A172 (cell line): ENCODE data around the gene DNAJB13. TPM values are rescaled to one million over a fixed set of nuclear protein-coding genes. Genes with fewer than 3 reads are reported as not detected.

ENCODE experiments used
- DNase-seq: peaks from one replicate; pipeline ENCODE4 v3.0.0-alpha.2; 2015; ENCODE audit warnings: low spot score
- total RNA-seq: library from RNA; depleted of rRNA; stranded (reverse); fragments of >200 nt; shearing (Covaris generic); gene quantifications from 2 replicates; pipeline ENCODE4 v1.2.3, GENCODE V29; 2014

DNAJB13 gene
- total RNA-seq, 1 experiment from 2014 or later, result not detected

DNA sequence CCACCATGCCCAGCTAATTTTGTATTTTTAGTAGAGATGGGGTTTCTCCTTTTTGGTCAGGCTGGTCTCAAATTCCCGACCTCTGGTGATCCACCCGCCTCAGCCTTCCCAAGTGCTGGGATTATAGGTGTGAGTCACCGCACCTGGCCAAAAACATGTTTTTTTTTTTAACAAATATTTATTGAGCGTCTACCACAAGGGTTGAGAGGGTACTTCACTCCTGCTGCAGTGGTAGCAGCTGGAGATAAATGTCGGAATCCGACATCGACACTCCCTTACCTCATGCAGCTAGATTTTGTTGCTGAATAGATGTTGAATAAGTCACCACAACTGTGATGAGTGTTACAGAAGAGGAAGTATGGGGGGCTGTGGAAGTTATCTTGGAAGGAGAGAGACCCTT, 971 bp downstream of the DNAJB13 start:
- DNase-seq, result peak; percentile 56

DNA sequence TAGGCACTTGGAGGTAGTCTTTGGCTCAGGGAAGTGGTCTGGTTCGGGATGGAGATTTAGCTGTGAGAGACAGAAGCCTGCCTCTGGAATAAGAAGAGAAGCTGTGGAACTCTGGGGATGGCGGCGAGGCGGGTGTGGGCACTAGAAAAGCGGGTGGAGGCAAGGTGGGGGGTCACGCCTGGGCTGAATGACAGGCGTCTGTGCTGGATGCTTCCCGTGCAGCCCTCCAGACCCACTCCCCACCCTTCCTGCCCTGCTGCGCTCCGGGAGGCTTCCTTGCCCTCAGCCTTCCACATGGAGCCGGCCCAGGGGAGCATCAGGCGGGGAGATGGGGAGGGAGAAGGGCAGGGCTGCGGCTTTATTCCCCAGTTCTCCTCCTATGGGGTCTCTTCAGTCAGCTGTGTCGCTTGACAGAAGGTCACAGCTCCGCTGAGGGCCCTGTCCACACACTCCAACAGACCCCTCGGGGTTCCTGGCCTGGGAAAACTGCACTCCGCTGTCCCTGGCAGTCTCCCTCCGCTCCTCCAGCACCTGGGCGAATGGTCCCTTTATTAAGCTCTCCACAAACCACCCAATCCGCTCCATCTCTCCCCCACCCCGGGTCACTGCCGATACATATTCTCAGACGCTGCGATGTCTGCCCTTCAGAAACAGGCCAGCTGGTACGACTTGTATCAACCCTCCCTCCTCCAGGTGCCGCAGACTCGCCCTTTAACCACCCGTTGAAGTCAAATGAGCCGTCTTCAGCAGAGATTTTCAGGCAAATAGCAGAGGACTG, 6.2 kb downstream of the DNAJB13 start:
- DNase-seq, result no peak

DNA sequence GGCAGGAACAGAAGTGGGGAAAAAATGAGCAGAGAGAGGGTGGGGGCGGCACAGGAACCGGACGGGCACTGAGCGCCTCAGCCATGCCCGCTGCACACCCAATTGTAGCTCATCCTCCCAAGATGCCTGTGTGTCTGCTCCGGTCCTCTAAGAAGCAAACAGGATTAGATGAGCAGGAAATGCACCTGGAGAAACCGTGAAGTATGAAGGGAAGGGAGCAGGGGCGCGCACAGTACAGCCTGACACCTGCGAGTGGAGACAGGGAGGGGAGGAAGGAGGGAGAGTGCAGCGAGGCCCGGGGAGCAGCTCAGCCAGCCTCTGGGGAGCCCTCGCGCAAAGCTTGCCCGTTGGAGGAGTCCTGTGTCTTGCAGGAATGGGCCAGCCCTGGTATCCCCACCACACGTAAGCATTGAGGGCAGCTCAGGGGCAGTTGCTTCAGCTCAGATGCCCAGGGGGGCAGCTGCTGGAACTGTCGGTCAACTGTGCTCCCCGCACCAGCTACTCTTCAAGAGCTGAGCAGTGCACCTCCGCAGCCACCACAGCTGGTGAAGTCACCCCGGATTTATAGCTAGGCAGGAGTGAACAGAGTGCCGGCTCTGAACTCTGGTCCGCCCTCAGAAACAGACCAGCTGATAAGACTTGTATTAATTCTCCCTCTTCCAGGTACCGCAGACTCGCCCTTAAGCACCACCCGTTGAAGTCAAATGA, 7.0 kb downstream of the DNAJB13 start:
- no peak for DNase-seq

DNA sequence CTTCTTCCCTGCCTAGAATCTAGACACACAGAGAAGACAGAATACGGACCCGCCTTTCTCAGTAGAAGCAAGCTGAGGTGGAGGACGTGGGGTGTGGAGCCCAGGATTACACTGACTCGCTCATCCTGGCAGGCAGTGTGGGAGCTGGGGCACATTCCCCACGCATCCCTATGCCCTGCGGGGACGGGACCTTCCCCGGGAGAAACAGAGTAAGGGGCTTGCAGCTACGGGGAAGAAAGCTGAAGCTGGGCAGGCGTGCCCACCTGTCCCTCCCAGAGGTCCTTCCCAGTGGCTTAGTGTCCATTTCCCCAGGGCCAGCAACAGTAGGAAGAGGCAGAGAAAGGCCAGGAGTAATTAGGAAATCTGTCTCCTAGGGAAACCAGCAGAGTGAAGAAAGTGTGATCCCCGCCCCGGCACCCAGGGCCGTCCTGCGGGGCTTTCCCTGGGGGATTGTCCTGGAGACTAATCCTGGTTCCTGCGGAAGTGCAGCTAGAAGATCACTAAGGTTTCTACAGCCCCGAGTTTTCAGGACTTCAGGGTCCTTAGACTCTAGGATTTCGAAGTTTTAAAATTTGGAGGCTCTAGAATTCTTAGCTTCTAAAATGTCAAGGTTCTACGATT, 7.8 kb downstream of the DNAJB13 start:
- no peak for DNase-seq

DNA sequence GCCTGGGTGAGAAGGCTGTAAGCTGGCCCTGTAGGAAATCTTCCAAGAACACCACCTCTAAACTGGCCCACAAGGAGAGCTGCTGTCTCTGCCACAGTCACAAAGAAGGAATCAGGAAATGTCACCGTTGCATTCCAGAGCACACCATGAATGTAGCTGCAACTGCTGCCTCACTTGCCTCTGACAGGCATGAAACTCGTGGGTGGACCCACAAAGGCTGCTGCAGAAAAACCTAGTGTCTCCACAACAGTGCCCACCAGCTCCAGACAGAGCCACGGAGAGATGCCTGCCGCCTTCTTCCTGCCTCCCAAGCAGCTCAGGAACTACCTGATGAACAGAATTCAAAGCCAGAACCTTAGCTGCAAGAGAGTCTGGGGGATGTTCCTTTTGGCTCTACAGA, 10.5 kb downstream of the DNAJB13 start:
- no peak for DNase-seq

DNA sequence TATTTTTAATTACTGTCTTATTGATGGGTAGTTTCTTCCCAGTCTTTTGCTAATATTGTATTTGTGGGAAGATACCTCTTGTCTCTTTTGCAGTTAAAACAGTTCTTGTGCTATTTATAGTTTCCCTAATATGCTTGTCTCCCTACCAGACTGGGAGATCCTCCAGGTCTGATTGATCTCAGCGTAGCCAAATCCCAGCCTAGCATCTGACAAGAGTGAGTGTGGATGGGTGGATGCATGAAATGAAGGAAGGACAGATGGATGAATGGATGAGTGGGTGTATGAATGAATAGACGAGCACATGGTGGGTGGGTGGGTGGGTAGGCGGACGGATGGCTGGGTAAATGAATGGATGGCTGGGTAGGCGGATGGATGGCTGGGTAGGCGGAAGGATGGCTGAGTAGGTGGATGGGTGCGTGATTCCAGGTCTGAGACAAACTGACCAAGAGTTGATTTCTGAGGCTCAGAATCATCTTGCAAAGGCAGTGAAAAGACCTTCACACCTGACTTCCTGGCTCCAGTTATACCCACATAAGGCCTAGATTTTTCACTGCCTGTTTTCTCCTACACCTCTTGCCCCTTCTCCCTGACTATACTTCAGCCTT, 11.4 kb downstream of the DNAJB13 start:
- no peak for DNase-seq

DNA sequence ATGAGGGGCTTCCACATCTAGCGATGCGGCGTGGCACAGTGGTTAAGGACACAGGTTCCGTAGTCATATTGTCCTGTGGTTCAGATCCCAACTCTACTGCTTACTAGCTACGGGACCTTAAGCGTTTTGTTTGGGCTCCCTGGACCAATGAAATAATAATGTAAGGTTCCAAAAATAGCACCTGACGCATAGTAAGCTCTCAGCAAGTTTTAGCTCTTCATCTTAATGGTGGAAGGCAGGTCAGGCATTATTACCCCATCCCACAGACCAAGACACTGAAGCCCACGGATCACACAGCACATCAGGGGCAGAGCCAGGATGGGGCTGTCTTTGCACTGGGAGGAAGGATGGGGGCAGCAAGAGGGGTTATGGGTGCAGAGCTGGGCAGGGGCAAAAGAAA, 13.0 kb downstream of the DNAJB13 start:
- DNase-seq, result no peak

DNA sequence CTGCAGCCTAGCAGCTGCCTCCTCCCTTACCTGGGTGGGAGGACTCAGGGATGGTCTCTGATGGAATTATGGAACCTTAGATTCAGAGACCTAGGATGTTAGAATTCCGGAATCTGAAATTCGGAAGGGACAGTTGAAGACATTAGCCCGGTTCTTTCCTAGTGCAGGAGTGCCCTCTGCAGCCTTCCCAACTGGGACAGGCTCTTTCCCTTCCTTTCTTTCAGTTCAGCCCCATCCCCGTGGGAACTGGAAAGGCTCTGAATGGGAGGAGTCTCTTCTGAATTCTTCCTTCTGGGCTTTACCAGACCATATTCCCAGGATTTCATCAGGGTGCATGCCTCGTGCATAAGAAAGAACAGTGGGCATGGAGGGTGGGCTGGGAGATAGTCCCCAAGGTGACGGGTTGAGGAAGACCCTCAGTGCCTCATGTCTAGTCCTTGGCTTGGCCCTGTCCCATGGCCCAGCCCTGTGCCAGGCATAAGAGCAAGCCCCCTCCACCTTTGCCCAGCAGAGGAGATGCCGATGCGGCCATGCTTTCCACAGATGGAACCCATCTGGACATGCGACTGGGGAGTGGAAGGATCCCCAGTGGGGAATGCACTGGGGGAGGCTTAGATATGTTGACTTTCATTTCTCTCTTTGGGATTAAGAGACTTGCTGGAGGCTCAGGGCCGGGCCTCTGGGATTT, 14.4 kb downstream of the DNAJB13 start:
- DNase-seq, result no peak

DNA sequence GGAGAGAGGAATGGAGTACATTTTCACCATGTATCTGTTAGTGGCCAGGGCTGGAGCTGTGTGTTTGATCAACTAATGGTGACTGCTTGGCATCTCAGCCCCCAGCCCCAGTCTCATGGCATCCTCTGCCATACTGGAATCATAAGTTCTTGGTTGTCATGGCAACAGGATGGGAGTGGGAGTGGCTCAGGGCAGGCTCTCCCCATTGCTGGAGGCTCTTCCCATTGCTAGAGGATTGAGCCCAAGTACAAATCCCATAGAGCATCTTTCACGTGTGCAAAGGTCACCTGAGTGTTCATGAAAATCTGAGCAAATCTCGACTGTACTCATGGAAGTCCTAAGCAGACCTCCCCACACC, 14.9 kb downstream of the DNAJB13 start:
- no peak for DNase-seq

DNA sequence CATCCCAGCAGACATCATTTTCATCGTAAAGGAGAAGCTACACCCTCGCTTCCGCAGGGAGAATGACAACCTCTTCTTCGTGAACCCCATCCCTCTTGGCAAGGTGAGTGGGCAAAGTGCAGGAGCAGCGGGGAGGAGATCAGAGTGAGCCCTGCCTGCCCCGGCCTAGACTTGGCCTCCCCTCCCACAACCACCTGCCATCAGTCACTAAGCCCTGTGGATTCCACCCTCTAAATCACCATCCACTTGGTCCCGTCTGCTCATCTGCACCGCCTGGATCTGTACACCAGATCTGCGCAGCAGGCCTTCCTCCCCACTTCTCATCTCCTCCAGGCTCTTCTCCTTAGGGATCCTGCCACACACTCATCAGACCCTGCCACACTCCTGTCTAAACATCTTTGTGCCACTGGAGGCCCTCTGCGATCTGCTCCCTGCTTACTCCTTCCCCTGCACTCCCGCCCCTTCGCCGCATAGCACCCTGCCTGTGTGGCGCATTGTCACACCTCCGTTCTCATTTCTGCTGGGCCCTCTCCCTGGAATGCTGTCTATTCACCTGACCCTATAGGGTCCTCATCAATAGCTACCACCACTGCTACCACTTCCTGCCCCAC, 17.6 kb downstream of the DNAJB13 start:
- no peak for DNase-seq

DNA sequence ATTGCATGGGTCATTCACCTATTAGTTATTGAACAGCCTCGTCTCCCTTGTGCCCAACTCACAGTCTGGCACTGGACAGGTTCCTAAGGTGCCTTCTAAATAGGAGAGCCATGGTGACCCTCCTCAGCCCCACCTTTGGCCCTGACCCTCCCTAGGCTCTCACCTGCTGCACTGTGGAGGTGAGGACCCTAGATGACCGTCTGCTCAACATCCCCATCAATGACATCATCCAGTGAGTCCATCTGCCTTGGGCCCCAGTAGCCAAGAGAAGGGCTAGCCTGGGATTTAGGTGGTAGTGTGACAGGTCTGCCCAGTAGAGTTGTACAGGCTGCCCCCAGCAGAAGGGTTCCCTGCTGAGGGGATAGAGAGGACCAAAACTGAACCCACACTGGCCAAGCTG, 18.3 kb downstream of the DNAJB13 start:
- DNase-seq, result no peak

DNA sequence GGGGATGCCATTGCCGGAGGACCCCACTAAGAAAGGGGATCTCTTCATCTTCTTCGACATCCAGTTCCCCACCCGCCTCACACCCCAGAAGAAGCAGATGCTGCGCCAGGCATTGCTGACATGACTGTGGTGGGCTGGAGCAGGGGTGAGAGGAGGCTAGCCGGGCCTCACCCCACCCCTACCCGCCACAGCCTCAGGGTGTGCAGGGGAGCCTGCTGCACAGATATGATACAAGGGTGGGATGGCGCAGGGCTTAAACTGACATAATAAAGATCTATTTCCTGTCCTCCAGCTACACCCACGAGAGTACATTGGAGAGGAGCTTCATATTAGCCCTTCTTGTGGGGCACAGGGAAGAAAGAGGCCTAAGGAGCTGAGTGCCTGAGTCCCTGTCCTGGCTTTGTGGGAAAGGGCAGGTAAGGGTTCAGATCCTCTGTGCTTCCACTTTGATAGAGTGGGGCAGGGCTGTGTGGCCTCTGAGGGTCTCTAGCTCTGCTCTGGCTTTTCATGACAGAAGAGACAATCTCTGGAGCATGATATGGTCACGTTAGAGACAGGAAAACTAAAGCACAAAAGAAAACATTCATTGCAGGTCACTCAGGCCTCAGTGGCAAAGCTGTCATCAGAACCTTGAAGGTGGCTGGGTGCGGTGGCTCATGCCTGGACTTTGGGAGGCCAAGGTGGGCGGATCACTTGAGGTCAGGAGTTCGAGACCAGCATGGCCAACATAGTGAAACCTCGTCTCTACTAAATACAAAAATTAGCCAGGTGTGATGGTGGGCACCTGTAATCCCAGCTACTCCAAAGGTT, 19.4 kb downstream of the DNAJB13 start:
- DNase-seq, result no peak

DNA sequence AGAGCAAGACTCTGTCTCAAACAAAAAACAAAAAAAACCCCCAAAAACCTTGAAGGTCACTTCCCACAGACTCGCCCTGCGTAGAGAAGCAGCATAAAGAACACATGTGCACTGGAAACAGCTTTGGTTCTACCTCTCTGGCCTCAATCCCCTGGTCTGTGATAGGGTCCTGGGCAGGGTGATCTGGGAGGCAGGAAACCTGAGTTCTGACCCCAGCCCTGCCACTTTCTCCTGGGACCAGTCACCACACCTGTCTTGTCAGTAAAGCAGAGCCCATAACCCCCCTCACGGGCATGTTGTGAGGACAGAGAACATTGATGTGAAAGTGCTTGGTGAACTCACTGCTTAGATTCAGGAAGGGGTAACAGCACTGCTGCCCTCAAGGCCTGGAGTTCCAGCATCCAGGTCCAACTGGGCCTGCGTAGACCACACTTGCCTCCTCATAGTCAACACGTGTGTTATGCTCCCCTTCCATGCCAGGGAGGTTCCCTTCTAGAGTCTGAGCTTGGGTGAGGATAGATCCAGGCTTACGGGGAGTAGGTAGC, 20.4 kb downstream of the DNAJB13 start:
- no peak for DNase-seq

DNA sequence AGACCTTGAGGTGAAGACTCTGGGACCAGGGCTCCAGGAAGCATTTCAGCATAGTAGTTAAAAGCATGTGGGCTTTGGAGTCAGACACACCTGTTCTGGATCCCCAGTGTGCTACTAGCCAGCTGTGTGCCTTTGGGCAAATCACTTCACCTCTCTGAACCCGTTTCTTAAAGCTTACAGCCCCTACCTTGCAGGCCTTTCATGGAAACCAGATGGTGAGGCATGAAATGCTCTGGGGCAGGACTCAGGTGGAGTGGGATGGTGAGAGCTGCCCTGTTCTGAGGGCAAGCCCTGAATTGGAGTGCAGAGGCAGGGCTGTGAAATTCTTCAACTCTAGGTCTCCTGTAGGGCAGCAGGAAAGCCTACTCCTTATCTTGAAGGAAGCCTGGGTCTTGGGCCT, 21.4 kb downstream of the DNAJB13 start:
- DNase-seq, result no peak

DNA sequence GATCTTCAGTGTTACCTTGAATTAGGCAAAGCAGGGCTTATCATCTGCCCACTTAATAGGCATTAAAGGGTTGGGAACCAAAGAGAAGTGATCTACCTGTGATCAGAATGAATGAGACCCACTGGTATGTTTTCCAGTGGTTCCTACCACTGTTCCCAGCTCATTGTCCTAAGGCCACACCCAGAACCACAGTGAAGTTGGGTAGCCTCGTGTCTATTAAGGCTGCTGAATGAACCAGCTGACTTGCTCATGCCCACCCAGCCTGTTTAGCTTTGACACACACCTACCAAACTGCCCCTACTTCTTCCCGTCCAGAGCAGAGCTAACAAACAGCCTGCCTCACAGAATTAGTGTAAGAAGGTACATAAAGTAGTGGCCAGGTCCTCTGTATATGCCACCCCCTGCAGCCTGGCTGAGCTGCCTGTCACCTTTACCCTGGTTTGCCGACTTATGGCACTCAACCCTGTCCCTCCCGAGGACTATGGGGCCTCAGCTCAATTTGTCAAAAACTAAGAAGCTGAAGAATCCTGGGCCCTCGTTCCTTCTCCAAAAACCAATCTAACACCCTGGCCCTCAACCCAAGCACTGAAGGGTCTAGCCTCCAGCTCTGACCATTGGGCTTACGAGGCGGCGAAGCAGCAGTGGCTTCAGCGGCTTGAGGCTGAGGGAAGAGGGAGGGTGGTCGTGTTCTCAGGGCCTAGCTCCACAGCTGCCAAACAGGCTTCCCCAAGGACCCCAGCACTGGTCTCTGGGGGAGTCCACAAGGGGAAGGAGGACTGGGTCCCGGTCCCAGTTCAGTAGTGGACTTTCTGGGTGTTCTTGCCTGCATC, 22.0 kb downstream of the DNAJB13 start:
- DNase-seq, result no peak

DNA sequence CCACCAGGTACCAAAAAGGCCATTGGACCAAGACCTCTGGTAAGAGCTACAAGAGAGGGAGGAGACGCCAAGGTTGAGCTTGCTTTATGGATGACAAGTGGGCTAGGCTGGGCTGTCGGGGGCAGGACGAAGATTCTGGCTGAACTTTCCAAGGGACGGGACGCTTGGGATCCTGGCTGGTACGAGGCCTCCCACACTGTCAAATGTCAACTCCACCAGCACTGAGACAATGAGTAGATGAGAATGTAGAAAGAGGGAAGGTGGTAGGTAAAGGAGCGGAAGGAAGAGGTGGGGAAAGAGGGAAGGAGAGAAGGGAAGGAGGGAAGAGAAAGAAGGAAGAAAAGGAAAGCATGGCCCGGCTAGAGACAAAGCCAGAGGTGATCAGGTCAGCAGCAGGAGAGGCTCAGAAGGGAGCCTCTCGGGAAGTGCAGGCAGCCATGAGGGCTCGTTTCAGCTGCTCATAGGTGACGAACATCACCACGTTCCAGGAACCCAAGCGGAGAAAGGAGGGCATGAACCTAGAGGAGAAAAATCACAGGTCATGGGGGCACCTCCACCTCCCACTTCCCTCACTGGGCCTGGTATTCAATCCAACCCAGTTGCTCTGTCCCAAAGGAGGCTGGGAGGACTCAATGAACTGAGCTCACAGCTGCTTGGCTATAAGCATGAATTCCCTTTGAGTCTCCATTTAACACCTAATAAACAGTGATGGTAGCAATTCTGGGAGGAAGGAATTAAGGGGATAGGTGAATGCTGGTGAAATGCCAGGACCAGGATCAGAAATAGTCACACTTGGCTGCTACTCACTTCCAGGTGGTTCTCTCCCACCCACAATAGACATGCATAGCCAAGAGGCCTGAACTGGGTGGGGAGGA, 24.0 kb downstream of the DNAJB13 start:
- DNase-seq, result no peak

DNA sequence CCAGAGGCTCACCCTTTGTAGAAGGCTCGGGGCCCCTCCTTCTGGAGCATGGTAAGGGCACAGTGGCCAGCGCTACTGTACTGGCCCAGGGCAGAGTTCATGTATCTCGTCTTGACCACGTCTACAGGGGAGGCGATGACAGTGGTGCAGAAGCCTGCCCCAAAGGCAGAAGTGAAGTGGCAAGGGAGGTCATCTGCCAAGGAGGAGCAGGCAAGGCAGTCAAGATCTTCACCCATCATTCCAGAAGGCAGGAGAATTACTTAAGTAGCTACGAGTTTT, 24.6 kb downstream of the DNAJB13 start:
- DNase-seq, result no peak

DNA sequence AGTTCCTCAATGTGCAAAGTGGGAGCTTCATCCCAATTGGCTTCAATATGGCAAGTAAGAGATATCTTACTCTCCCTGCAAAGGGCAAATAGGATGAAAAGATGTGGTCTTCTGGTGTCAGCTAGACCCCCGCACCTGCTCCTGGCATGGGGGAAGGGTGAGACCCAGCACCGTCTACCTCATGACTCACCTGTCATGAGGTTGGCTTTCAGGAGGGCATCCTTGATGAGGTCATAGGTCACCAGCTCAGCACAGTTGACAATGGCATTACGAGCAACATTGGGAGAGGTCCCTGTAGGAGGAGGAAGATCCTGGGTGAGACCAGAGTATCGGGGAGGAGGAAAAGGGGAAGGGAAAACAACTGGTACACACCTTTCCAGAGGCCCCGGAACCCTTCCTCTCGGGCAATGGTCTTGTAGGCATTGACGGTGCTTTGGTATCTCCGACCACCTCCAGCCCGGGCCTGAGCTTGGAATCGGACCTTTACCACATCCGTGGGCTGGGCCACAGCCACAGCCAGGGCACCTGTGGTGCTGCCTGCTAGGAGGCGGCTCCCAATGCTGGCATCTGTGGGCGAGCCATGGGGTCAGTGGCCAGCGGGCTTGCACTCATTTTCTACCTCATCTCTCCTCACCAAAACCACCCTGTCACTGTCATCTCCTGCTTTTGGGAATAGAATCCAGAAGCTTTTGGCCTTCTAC, 25.8 kb downstream of the DNAJB13 start:
- no peak for DNase-seq
